GM06990 (cell line): ENCODE measurements around the gene C10orf88.

Source experiments
- DNase-seq: peaks from one replicate; pipeline ENCODE4 v3.0.0-alpha.2; 2011; ENCODE audit not compliant: insufficient read length; ENCODE audit errors: extremely low read depth
- H3K27me3 ChIP-seq: replicated peaks from 2 replicates; pipeline ENCODE4 v1.6.0; 2011; ENCODE audit warnings: low read length; ENCODE audit not compliant: control insufficient read depth, insufficient read depth
- H3K36me3 ChIP-seq: 2 replicates; pipeline ENCODE4 v1.5.1; 2011; ENCODE audit warnings: low read length; ENCODE audit not compliant: control insufficient read depth, insufficient read depth
- H3K4me3 ChIP-seq: replicated peaks from 2 replicates; pipeline ENCODE4 v1.5.1; 2011; ENCODE audit warnings: low read depth, mild to moderate bottlenecking, control low read depth, low read length
- CTCF ChIP-seq: IDR thresholded peaks from 2 replicates; pipeline ENCODE4 v1.5.1; 2011; ENCODE audit warnings: low read length, control low read depth, mild to moderate bottlenecking, inconsistent platforms; ENCODE audit not compliant: insufficient read depth, poor library complexity, severe bottlenecking

C10orf88 gene

DNA sequence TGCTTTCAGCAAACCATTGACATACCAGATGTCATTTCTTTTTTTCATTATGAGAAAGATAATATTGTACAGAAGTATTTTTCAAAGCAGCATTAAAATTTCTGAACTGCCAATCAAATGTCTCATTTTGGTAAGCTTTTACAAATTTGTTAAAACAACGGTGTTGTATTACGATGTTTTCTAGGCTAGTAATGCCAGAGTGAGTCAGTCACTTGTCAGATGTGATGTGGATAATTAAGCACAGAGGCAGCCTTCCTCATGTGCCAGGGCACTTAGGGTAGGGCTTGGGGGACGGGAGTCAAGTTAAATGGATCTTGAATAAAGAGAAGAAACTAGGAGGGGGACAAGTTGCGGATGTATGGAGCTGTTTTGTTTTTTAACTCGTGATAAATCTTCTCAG is 36.3 kb upstream of the C10orf88 start:
- no peak for TF ChIP-seq CTCF
- DNase-seq: no peak
- peaks cover 2% of the 10 kb centered on the region for H3K36me3 ChIP-seq
- H3K27me3 ChIP-seq: no peaks in the 10 kb centered on the region
- no peak overlapping the region for H3K4me3 ChIP-seq

DNA sequence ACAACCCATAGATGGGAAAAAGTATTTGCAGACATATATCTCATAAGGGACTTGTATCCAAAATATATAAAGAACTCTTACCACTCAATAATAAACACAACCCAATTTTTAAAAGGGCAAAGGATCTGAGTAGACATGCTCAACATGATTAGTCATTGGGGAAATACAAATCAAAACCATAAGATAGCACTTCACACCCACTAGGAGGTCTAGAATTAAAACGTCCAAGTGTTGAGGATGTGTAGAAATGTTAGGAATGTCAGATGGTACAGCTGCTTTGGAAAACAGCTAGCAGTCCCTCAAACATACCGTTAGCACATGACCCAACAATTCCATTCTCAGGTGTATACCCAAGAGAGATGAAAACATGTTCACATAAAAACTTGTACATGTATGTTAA is 34.5 kb upstream of the C10orf88 start:
- no peak for TF ChIP-seq CTCF
- DNase-seq: no peak
- no peak overlapping the region for H3K4me3 ChIP-seq
- H3K27me3 ChIP-seq: no peaks in the 10 kb centered on the region
- H3K36me3 ChIP-seq: no peaks in the 10 kb centered on the region; the same call in 1 of the 2 replicates

- H3K36me3 ChIP-seq: no peaks in the 10 kb centered on the region; the same call in none of the 2 replicates
- DNase-seq: no peak
- no peak for TF ChIP-seq CTCF
- no peak overlapping the region for H3K4me3 ChIP-seq
- H3K27me3 ChIP-seq: no peaks in the 10 kb centered on the region
These were observed 32.3 kb upstream of the C10orf88 start for GRCh38 chr10:122986335-122986734.

- no peak for DNase-seq
- H3K27me3 ChIP-seq: no peaks in the 10 kb centered on the region
- H3K36me3 ChIP-seq: no peaks in the 10 kb centered on the region; the same call in none of the 2 replicates
- no peak overlapping the region for H3K4me3 ChIP-seq
- no peak for TF ChIP-seq CTCF
These were observed 30.7 kb upstream of the C10orf88 start for GRCh38 chr10:122984708-122985107.

GRCh38 chr10:122983898-122984297 is 29.9 kb upstream of the C10orf88 start:
- H3K4me3 ChIP-seq: no peak overlapping the region
- no peaks in the 10 kb centered on the region for H3K27me3 ChIP-seq
- no peaks in the 10 kb centered on the region; the same call in none of the 2 replicates for H3K36me3 ChIP-seq
- no peak for TF ChIP-seq CTCF
- DNase-seq: no peak

- no peaks in the 10 kb centered on the region for H3K27me3 ChIP-seq
- TF ChIP-seq CTCF: peak; percentile 5
- no peaks in the 10 kb centered on the region; the same call in 1 of the 2 replicates for H3K36me3 ChIP-seq
- no peak for DNase-seq
- H3K4me3 ChIP-seq: peak overlapping the region; percentile 64
These were observed 27.0 kb upstream of the C10orf88 start for GRCh38 chr10:122981066-122981464.
